Measurements from ENCODE around the gene ARHGAP23. TPM values are rescaled to one million over a fixed set of nuclear protein-coding genes. Genes with fewer than 3 reads are reported as not detected.

The ARHGAP23 gene
- total and polyA plus RNA-seq, 2 donors (not counting 3 experiments of a cell fraction or from before 2014, with no cell fraction given): 25.4 to 190 TPM

DNA sequence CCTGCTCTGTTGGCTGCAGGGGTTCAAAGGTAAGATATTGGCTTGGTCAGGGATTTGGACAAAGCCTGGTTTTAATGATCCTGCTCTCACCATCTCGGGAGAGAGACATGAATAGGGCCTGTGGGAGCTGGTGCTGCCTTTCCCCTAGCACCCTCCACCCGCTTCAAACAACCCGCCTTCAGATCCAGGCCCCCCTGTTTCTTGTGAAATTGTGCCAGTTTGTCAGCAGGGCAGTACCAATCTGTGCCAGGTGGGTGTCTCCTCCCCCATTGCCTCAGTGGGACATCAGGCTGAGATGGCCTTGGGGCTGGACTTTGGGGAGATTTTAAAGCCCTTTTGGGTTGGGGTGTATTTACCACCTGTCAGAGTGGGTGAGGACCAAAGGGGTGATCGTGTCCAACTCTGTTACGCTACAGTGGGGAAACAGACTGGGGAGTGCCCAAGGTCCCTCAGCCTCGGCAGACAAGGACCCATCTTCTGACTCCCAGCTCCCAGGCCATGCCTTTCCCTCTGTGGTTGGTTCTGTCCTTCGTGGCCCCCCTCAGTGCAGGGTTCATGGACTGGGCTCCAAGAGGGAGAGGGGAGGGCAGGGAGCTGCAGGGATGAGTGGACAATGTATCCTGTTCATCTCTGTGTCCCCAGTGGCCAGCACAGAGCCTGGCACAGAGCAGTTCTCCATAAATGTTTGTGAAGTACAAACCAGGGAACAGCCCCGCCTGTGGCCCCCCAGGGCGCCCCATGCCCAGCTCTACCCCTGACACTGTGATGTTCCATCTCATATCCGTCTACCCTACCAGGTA is 3.3 kb downstream of the ARHGAP23 start:
- no peak for TF ChIP-seq MYC (IDR thresholded peaks at IDR 0.05; ENCODE audit: low read depth, low read length)
- no peak for TF ChIP-seq POLR2A (IDR thresholded peaks at IDR 0.05; ENCODE audit: low read depth, low read length)
- TF ChIP-seq FOS (IDR thresholded peaks at IDR 0.05; ENCODE audit: borderline replicate concordance, insufficient read depth, low read length): no peak
- TF ChIP-seq, protein P1, sequence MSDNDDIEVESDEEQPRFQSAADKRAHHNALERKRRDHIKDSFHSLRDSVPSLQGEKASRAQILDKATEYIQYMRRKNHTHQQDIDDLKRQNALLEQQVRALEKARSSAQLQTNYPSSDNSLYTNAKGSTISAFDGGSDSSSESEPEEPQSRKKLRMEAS (IDR thresholded peaks at IDR 0.05; ENCODE audit: insufficient read depth, insufficient read length): no peak
- no peak for TF ChIP-seq POLR2AphosphoS5 (IDR thresholded peaks at IDR 0.05; ENCODE audit: insufficient read depth, low read depth, low read length)
- TF ChIP-seq JUN (IDR thresholded peaks at IDR 0.05; ENCODE audit: borderline replicate concordance, insufficient read depth, insufficient read length, low read depth): no peak
- TF ChIP-seq, protein P2, sequence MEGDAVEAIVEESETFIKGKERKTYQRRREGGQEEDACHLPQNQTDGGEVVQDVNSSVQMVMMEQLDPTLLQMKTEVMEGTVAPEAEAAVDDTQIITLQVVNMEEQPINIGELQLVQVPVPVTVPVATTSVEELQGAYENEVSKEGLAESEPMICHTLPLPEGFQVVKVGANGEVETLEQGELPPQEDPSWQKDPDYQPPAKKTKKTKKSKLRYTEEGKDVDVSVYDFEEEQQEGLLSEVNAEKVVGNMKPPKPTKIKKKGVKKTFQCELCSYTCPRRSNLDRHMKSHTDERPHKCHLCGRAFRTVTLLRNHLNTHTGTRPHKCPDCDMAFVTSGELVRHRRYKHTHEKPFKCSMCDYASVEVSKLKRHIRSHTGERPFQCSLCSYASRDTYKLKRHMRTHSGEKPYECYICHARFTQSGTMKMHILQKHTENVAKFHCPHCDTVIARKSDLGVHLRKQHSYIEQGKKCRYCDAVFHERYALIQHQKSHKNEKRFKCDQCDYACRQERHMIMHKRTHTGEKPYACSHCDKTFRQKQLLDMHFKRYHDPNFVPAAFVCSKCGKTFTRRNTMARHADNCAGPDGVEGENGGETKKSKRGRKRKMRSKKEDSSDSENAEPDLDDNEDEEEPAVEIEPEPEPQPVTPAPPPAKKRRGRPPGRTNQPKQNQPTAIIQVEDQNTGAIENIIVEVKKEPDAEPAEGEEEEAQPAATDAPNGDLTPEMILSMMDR (IDR thresholded peaks at IDR 0.05; ENCODE audit: extremely low read depth in 1 of 2, insufficient read depth in 1 of 2, low read depth in 1 of 2, low read length in 2 of 2): no peak
- TF ChIP-seq EZH2 (IDR thresholded peaks at IDR 0.05; ENCODE audit: borderline replicate concordance, low read depth, low read length, severe bottlenecking): no peak
- no peak for TF ChIP-seq GATA2 (IDR thresholded peaks at IDR 0.05; ENCODE audit: insufficient read depth, insufficient read length, low read depth, low read length)
- H3K9me3 ChIP-seq (replicated peaks; ENCODE audit: control insufficient read depth, insufficient read depth, low read length): no peaks in the 10 kb centered on the region
- H3K36me3 ChIP-seq (ENCODE audit: control insufficient read depth in 2 of 2, extremely low read depth in 1 of 2, insufficient read depth in 2 of 2, low read length in 2 of 2): peaks cover 0 to 2% of the 10 kb centered on the region in 2 experiments
- peaks cover 93% of the 10 kb centered on the region for H3K79me2 ChIP-seq (ENCODE audit: control insufficient read depth, insufficient read depth, low read length)
- DNase-seq (ENCODE audit: low read depth, low spot score): no peak
- dilution Hi-C loops (cut with MboI; ENCODE audit: extremely low pct_ligation_motif_present, low sequenced_read_pairs) (no loop called here), intact Hi-C loops (cut with micrococcal nuclease) (no loop called here)
- H3K27ac ChIP-seq (ENCODE audit: insufficient read depth, low read depth, low read length): no peak overlapping the region
- CTCF ChIA-PET: interaction anchor here (0.8 to 3.4 kb wide), 5 partner anchors 8 to 20 kb away, joined by 3 to 12 read pairs (median 3); no protein-coding TSS in a partner anchor
- no peak overlapping the region for H3K9ac ChIP-seq (replicated peaks; ENCODE audit: extremely low read depth, insufficient read depth, low read length)
- no peak overlapping the region for H3K4me3 ChIP-seq (replicated peaks in 1 of 3; ENCODE audit: insufficient read depth in 1 of 3, low read depth in 1 of 3, low read length in 3 of 3)
- peaks cover 30% of the 10 kb centered on the region for H3K4me1 ChIP-seq (ENCODE audit: control insufficient read depth, extremely low read depth, insufficient read depth, low read length)
- no peaks in the 10 kb centered on the region for H3K27me3 ChIP-seq (ENCODE audit: control insufficient read depth in 2 of 2, insufficient read depth in 2 of 2, low read length in 2 of 2)
- POLR2A ChIA-PET: no interaction called here
- peaks cover 5% of the 10 kb centered on the region for H4K20me1 ChIP-seq (replicated peaks; ENCODE audit: control insufficient read depth, extremely low read depth, insufficient read depth, low read length)
- H2AFZ ChIP-seq (ENCODE audit: low read depth, low read length): no peak overlapping the region
- BruUV-seq (replicated peaks): no TSS peak
- no peak for FAIRE-seq
- no peak overlapping the region for H3K4me2 ChIP-seq (ENCODE audit: insufficient read depth, low read length)
- no peaks in the 10 kb centered on the region for H3K9me1 ChIP-seq (replicated peaks; ENCODE audit: control insufficient read depth, extremely low read depth, insufficient read depth, low read length)
